ENCODE data around the gene BABAM2. TPM values are rescaled to one million over a fixed set of nuclear protein-coding genes. Genes with fewer than 3 reads are reported as not detected.

Gene BABAM2
- total and polyA plus RNA-seq, 9 of the 15 experiments (the other 6 are each of a cell fraction or from before 2014, with no cell fraction given) = 10.9 to 37.4 (median 25.6) TPM

DNA sequence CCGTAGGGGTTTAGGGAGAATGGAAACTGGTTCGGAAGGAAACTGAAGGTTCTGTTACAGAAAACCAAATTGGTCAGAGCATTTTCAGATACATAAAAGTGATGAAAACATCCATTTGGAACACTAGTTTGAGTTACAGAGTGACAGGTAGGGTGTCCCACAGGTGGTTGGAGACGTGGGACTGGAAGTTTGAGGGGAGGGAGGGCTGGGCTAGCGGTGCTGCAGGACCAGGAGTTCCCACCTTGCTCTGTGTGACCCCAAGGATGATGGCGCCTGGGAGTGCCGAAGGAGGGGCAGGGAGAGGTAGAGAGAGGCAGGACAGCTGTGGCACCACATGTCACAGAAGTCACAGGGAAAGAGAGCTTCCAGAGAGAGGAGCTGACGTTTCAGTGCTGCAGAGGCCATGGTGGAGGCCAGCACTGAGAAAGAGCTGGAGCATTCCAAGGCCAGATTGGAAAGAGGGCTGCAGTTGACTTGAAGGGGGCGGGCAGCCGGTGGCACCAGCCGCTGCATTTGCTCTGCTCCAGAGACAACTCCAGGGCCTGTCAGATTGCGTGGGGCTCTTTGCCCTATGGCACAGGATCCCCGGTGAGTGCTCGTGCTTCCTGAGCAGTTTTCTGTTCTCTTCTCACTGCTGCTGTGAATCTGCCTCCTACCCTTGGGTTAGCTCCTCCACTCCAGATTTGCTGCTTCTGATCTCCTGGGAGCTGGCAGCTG lies 445.9 kb downstream of the BABAM2 start (continued):
- TF ChIP-seq MAX (CRISPR knock-in tag; IDR thresholded peaks at IDR 0.05) (no peak), EP300 (IDR thresholded peaks at IDR 0.05; ENCODE audit: low read length) (no peak)

DNA sequence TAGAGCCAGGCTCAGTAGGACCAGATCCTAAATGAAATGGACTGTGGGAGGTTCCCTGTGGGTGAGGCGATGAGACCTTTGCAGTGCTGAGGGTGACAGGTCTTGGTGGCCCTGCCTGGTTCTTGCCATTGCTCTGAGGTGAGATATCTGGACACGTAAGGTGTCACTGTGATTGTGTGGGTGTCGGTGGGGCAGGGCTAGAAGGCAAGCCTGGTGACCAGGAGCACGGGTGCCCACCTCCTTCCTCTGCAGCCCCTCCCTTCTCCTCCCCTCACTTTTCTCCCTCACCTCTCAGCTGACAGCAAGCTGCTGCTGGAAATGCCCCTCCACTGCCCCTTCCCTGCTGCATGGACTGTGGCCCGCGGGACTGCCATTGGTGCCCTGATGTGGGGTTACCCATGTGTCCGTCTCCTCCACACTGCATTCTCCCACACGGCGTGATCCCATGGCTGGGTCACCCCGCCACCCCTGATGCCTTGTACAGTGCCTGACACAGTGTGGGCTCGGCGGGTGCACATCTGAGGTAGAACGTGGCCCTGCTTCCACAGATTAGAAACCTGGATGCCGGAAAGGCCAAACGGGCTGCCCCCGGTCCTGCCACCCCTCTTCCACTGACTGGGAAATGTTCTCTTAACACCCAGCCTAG lies 446.6 kb downstream of the BABAM2 start:
- Histone ChIP-seq H4K20me1 (replicated peaks; ENCODE audit: control insufficient read depth, insufficient read depth, low read length) (no peaks in the 10 kb centered on the region), H2AFZ (ENCODE audit: low read depth, low read length) (no peak overlapping the region), H3K4me1 (replicated peaks in 1 of 2; ENCODE audit: control insufficient read depth in 2 of 2, insufficient read depth in 2 of 2, low read length in 2 of 2) (peaks cover 3 to 11% of the 10 kb centered on the region in 2 experiments; a peak in 4 of 5 replicates), H3K79me2 (ENCODE audit: control insufficient read depth, insufficient read depth, low read length) (no peaks in the 10 kb centered on the region), H3K27me3 (ENCODE audit: control insufficient read depth in 2 of 2, insufficient read depth in 2 of 2, low read length in 2 of 2) (no peaks in the 10 kb centered on the region; a peak in 1 of 5 replicates), H3K27ac (ENCODE audit: extremely low read depth, low read depth, low read length) (no peak overlapping the region), H3K9me1 (ENCODE audit: control insufficient read depth, insufficient read depth, low read length) (no peaks in the 10 kb centered on the region), H3K9ac (ENCODE audit: insufficient read depth in 1 of 2, low read depth in 2 of 2, low read length in 2 of 2) (peak overlapping the region in 1 of 2 experiments; percentile 10; a peak in 1 of 4 replicates), H3K9me3 (replicated peaks; ENCODE audit: control insufficient read depth, insufficient read depth, low read depth, low read length) (no peaks in the 10 kb centered on the region), H3K4me2 (ENCODE audit: insufficient read depth, low read length) (no peak overlapping the region), H3K36me3 (ENCODE audit: control insufficient read depth, insufficient read depth, low read length) (no peaks in the 10 kb centered on the region), H3K4me3 (no peak overlapping the region)
- WGBS (ENCODE audit: insufficient coverage, low coverage, missing lambda C conversion rate) = 69% methylated on average over 12 of the region's 16 CpGs
- DNase-seq (ENCODE audit: extremely low read depth in 1 of 4, low spot score in 3 of 4) = no peak
- CTCF ChIA-PET (ENCODE audit: low intra/inter-chr PET ratio) = no interaction called here
- POLR2A ChIA-PET = interaction anchor here (0.5 to 0.8 kb wide), 2 partner anchors 26 to 927 kb away, joined by 3 to 4 read pairs; no protein-coding TSS in a partner anchor
- no peak for ATAC-seq
- FAIRE-seq = no peak
- BruUV-seq (replicated peaks) = no TSS peak
- intact Hi-C loops (cut with micrococcal nuclease) = no loop called here
- in situ Hi-C loops (cut with MboI) = no loop called here
- no peak for TF ChIP-seq IRF2 (CRISPR knock-in tag; IDR thresholded peaks at IDR 0.05)
- TF ChIP-seq RBM14 (IDR thresholded peaks at IDR 0.05; ENCODE audit: borderline replicate concordance, insufficient read depth, low read depth, low read length) = no peak
- TF ChIP-seq TCF7 (IDR thresholded peaks at IDR 0.05; ENCODE audit: borderline replicate concordance) = no peak
- no peak for TF ChIP-seq HOMEZ (CRISPR knock-in tag; IDR thresholded peaks at IDR 0.05)
- TF ChIP-seq ZBTB40 (IDR thresholded peaks at IDR 0.05) = no peak
- TF ChIP-seq ZBTB40 (CRISPR knock-in tag; IDR thresholded peaks at IDR 0.05) = no peak
